GM19035 (cell line): Measurements from ENCODE around the gene PMFBP1.
A peak's percentile ranks its signal among the peaks of the same experiment; 100 is the strongest.

Experiments
- ATAC-seq: cut with Tn5 transposase; IDR thresholded peaks from one replicate; pipeline ENCODE4 v1.9.1; 2021; ENCODE audit not compliant: unreplicated experiment

Gene PMFBP1

GRCh38 chr16:72131036-72131435 is 40.9 kb downstream of the PMFBP1 start:
- no peak for ATAC-seq

GRCh38 chr16:72129976-72130656 is 41.8 kb downstream of the PMFBP1 start:
- no peak for ATAC-seq

GRCh38 chr16:72128701-72129100 is 43.3 kb downstream of the PMFBP1 start:
- no peak for ATAC-seq

- no peak for ATAC-seq
Observed at GRCh38 chr16:72126429-72126765, 45.6 kb downstream of the PMFBP1 start.

GRCh38 chr16:72125635-72126428 is 46.1 kb downstream of the PMFBP1 start:
- ATAC-seq, result no peak

- ATAC-seq, result peak; percentile 63
Observed at GRCh38 chr16:72124761-72125634, 47.0 kb downstream of the PMFBP1 start.

- no peak for ATAC-seq
Observed at GRCh38 chr16:72124148-72124547, 47.8 kb downstream of the PMFBP1 start.

- ATAC-seq, result no peak
Observed at GRCh38 chr16:72123426-72123825, 48.5 kb downstream of the PMFBP1 start.

GRCh38 chr16:72122916-72123315 is 49.0 kb downstream of the PMFBP1 start:
- no peak for ATAC-seq

- no peak for ATAC-seq
Observed at GRCh38 chr16:72122308-72122707, 49.6 kb downstream of the PMFBP1 start.

- no peak for ATAC-seq
Observed at GRCh38 chr16:72120026-72120425, 51.9 kb downstream of the PMFBP1 start.

- no peak for ATAC-seq
Observed at GRCh38 chr16:72113616-72113945, 58.4 kb downstream of the PMFBP1 start.

- no peak for ATAC-seq
Observed at GRCh38 chr16:72112906-72113615, 58.9 kb downstream of the PMFBP1 start.

- ATAC-seq, result no peak
Observed at GRCh38 chr16:72112452-72112792, 59.5 kb downstream of the PMFBP1 start.

GRCh38 chr16:72111657-72112451 is 60.1 kb downstream of the PMFBP1 start:
- ATAC-seq, result no peak

- ATAC-seq, result no peak
Observed at GRCh38 chr16:72110662-72111615, 61.0 kb downstream of the PMFBP1 start.

GRCh38 chr16:72109966-72110530 is 61.9 kb downstream of the PMFBP1 start:
- ATAC-seq, result no peak

- ATAC-seq, result no peak
Observed at GRCh38 chr16:72109300-72109699, 62.7 kb downstream of the PMFBP1 start.
